Measurements from ENCODE around the gene ST8SIA5. TPM values are rescaled to one million over a fixed set of nuclear protein-coding genes. Genes with fewer than 3 reads are reported as not detected.

ST8SIA5 gene
- total RNA-seq, 2 donors from 2014 or later, result 0.14 TPM; not detected in 1

GRCh38 chr18:46728219-46728930 is 28.5 kb downstream of the ST8SIA5 start:
- no peak for ATAC-seq (ENCODE audit: insufficient number of reproducible peaks, low FRiP score, low read depth)
- Histone ChIP-seq H3K4me3 (no peak overlapping the region), H3K9me3 (peaks cover 12% of the 10 kb centered on the region), H3K4me1 (ENCODE audit: control insufficient read depth in 1 of 2, low read depth in 2 of 2) (no peaks in the 10 kb centered on the region), H3K27me3 (replicated peaks; ENCODE audit: insufficient read depth) (no peaks in the 10 kb centered on the region), H3K36me3 (no peaks in the 10 kb centered on the region), H3K27ac (no peak overlapping the region)
- no peak for DNase-seq (ENCODE audit: low spot score)
- TF ChIP-seq, protein P1, sequence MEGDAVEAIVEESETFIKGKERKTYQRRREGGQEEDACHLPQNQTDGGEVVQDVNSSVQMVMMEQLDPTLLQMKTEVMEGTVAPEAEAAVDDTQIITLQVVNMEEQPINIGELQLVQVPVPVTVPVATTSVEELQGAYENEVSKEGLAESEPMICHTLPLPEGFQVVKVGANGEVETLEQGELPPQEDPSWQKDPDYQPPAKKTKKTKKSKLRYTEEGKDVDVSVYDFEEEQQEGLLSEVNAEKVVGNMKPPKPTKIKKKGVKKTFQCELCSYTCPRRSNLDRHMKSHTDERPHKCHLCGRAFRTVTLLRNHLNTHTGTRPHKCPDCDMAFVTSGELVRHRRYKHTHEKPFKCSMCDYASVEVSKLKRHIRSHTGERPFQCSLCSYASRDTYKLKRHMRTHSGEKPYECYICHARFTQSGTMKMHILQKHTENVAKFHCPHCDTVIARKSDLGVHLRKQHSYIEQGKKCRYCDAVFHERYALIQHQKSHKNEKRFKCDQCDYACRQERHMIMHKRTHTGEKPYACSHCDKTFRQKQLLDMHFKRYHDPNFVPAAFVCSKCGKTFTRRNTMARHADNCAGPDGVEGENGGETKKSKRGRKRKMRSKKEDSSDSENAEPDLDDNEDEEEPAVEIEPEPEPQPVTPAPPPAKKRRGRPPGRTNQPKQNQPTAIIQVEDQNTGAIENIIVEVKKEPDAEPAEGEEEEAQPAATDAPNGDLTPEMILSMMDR (IDR thresholded peaks at IDR 0.05), result no peak

GRCh38 chr18:46727177-46727576 is 29.7 kb downstream of the ST8SIA5 start:
- no peak for DNase-seq (ENCODE audit: low spot score)
- TF ChIP-seq, protein P1 (IDR thresholded peaks at IDR 0.05), result no peak

GRCh38 chr18:46725310-46725709 is 31.5 kb downstream of the ST8SIA5 start:
- H3K4me1 ChIP-seq (ENCODE audit: control insufficient read depth in 1 of 2, low read depth in 2 of 2), result no peaks in the 10 kb centered on the region
- no peaks in the 10 kb centered on the region for H3K27me3 ChIP-seq (replicated peaks; ENCODE audit: insufficient read depth)
- H3K4me3 ChIP-seq, result no peak overlapping the region
- peaks cover 6% of the 10 kb centered on the region for H3K9me3 ChIP-seq
- TF ChIP-seq, protein P1 (IDR thresholded peaks at IDR 0.05), result no peak
- DNase-seq (ENCODE audit: low spot score), result no peak
- H3K27ac ChIP-seq, result no peak overlapping the region
- no peaks in the 10 kb centered on the region for H3K36me3 ChIP-seq
- no peak for ATAC-seq (ENCODE audit: insufficient number of reproducible peaks, low FRiP score, low read depth)

More at GRCh38 chr18:46727177-46727576, 29.7 kb downstream of the ST8SIA5 start:
- Histone ChIP-seq H3K4me1 (ENCODE audit: control insufficient read depth in 1 of 2, low read depth in 2 of 2) (no peaks in the 10 kb centered on the region), H3K27ac (no peak overlapping the region), H3K4me3 (no peak overlapping the region), H3K36me3 (no peaks in the 10 kb centered on the region), H3K27me3 (replicated peaks; ENCODE audit: insufficient read depth) (no peaks in the 10 kb centered on the region), H3K9me3 (peaks cover 12% of the 10 kb centered on the region)
- no peak for ATAC-seq (ENCODE audit: insufficient number of reproducible peaks, low FRiP score, low read depth)

DNA sequence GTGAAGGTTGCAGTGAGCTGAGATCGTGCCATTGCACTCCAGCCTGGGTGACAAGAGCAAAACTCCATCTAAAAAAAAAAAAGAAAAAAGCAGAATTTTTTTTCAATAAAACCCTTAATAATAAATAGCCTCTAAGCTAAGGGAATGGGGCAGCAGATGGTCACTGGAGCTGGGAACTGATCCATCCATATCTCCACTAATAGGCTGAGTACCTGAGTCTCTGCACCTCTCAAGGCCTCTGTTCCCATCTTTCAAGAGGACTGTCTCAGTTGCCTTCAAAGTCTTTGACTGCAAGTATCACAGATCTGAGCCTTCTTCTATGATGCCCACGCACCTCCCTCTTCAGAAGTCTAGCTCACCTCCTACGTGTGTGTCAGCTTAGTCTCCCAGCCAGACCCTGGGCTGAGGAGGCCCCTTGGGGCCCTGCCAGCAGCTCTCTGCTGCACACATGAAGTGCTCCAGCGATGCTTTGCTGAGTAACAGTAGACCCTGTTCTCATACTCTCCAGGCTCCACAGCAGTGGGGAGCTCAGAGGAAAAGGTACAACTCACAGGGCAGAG is 32.9 kb downstream of the ST8SIA5 start:
- no peaks in the 10 kb centered on the region for H3K27me3 ChIP-seq (replicated peaks; ENCODE audit: insufficient read depth)
- peaks cover 0 to 4% of the 10 kb centered on the region in 2 donors for H3K4me1 ChIP-seq (ENCODE audit: control insufficient read depth in 1 of 2, low read depth in 2 of 2)
- H3K27ac ChIP-seq, result no peak overlapping the region
- ATAC-seq (ENCODE audit: insufficient number of reproducible peaks, low FRiP score, low read depth) (no peak), DNase-seq (ENCODE audit: low spot score) (no peak)
- no peak overlapping the region for H3K4me3 ChIP-seq
- H3K9me3 ChIP-seq, result no peaks in the 10 kb centered on the region
- TF ChIP-seq, protein P1 (IDR thresholded peaks at IDR 0.05), result no peak
- H3K36me3 ChIP-seq, result no peaks in the 10 kb centered on the region

DNA sequence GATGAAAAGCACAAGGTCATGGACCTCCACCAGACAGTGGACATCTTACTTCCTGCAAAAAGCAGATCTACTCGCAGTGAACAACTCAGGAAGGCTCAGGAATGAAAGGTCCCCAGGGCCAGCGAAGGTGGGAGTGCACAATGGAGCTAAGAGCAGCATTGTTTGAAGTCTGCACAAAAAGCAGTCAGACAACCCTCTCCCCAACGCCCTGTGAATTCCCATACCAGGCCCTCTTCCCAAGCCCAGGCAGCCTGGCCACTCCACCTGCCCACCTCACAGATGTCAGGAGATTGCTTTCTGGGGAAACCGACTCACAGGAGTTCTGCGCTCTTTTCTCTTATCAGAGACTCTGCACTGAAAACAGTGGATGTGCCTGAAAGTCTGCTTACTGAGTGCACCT is 34.8 kb downstream of the ST8SIA5 start:
- no peak for ATAC-seq (ENCODE audit: insufficient number of reproducible peaks, low FRiP score, low read depth)
- TF ChIP-seq, protein P1 (IDR thresholded peaks at IDR 0.05), result no peak

More for the DNA sequence above, 34.8 kb downstream of the ST8SIA5 start:
- H3K4me1 ChIP-seq (ENCODE audit: control insufficient read depth in 1 of 2, low read depth in 2 of 2), result peaks cover 0 to 11% of the 10 kb centered on the region in 2 donors
- DNase-seq (ENCODE audit: low spot score), result no peak
- H3K4me3 ChIP-seq, result no peak overlapping the region
- H3K27ac ChIP-seq, result no peak overlapping the region
- H3K27me3 ChIP-seq (replicated peaks; ENCODE audit: insufficient read depth), result no peaks in the 10 kb centered on the region
- H3K36me3 ChIP-seq, result no peaks in the 10 kb centered on the region
- no peaks in the 10 kb centered on the region for H3K9me3 ChIP-seq
